Gastroesophageal sphincter (tissue), 3 donors: ENCODE data around the gene RAB44.

ENCODE experiments used
- POLR2A ChIP-seq, 2 donors: fragments of 450-650 bp; IDR thresholded peaks; one replicate each; pipeline ENCODE4 v1.6.1; 2017; ENCODE audit warnings: antibody characterized with exemption in 2 of 2, mild to moderate bottlenecking in 2 of 2, moderate library complexity in 1 of 2
- TF ChIP-seq, protein P1 (sequence below), 4 experiments: fragments of 200-600 bp in 2 of 4; fragments of 450-650 bp in 2 of 4; sonication (generic) in 1 of 4; IDR thresholded peaks; one replicate each; pipeline ENCODE4 v1.5.1; 2017 to 2019; ENCODE audit warnings: antibody characterized with exemption in 4 of 4, mild to moderate bottlenecking in 2 of 4, moderate library complexity in 2 of 4

DNA sequence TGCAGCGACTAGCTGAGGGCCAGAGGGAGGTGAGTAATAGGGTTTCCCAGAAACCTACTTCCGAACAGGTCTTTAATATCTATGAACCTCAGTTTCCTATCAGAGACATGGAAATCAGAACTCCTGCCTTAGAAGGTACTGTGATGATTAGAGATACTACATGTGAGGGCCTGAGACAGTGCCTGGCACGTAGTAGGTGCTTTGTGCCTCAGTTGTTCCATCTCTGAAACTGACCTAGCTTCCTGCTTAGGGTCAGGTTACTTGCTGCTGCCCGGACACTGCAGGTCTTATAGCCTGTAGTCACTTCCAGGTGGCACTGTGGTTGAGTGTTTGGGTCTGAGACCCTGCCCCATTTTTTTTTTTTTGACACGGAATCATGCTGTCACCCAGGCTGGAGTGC is 20.9 kb downstream of the RAB44 start:
- TF ChIP-seq, protein P1, sequence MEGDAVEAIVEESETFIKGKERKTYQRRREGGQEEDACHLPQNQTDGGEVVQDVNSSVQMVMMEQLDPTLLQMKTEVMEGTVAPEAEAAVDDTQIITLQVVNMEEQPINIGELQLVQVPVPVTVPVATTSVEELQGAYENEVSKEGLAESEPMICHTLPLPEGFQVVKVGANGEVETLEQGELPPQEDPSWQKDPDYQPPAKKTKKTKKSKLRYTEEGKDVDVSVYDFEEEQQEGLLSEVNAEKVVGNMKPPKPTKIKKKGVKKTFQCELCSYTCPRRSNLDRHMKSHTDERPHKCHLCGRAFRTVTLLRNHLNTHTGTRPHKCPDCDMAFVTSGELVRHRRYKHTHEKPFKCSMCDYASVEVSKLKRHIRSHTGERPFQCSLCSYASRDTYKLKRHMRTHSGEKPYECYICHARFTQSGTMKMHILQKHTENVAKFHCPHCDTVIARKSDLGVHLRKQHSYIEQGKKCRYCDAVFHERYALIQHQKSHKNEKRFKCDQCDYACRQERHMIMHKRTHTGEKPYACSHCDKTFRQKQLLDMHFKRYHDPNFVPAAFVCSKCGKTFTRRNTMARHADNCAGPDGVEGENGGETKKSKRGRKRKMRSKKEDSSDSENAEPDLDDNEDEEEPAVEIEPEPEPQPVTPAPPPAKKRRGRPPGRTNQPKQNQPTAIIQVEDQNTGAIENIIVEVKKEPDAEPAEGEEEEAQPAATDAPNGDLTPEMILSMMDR (IDR thresholded peaks at IDR 0.05): no peak
- TF ChIP-seq POLR2A (IDR thresholded peaks at IDR 0.05): no peak
